IMR-90 (cell line): Measurements from ENCODE around the gene AGAP1. TPM values are rescaled to one million over a fixed set of nuclear protein-coding genes. Genes with fewer than 3 reads are reported as not detected.

Experiments
- ATAC-seq: fragments of 200-7000 bp; cut with Tn5 transposase; 2 replicates; pipeline ENCODE4 v1.9.1; 2020; ENCODE audit warnings: low read depth, mild to moderate bottlenecking, moderate library complexity
- BruUV-seq: library from RNA; stranded (reverse); fragments of 400-500 nt; replicated peaks from 2 replicates; lab custom pipeline; 2021; lab: Mats Ljungman, UMichigan
- CTCF ChIA-PET: fragments of 300-600 bp; formaldehyde crosslinking; extraction: SDS; loops from one replicate; lab custom pipeline; 2021; ENCODE audit warnings: antibody characterized with exemption; lab: Yijun Ruan, JAX
- POLR2A ChIA-PET: fragments of 300-600 bp; sonication (Branson Sonifier 250); formaldehyde crosslinking; loops from one replicate; lab custom pipeline; 2022; ENCODE audit warnings: antibody characterized with exemption; ENCODE audit not compliant: unreplicated experiment; lab: Charles Lee
- DNase-seq: peaks from one replicate; pipeline ENCODE4 v3.0.0; 2013
- H2AFZ ChIP-seq: replicated peaks from 2 replicates; pipeline ENCODE3; 2013; ENCODE audit warnings: low read length, mild to moderate bottlenecking; ENCODE audit not compliant: poor library complexity
- H2AK5ac ChIP-seq: 2 replicates; pipeline ENCODE4 v1.6.1; 2013; ENCODE audit warnings: low read depth, low read length, inconsistent platforms
- H2AK9ac ChIP-seq: replicated peaks from 2 replicates; pipeline ENCODE3; 2013; ENCODE audit warnings: mild to moderate bottlenecking, low read depth, low read length, moderate library complexity; ENCODE audit not compliant: poor library complexity
- H2BK120ac ChIP-seq: 2 replicates; pipeline ENCODE4 v1.6.1; 2013; ENCODE audit warnings: low read depth, low read length, inconsistent platforms
- H2BK15ac ChIP-seq: 3 replicates; pipeline ENCODE4 v1.6.1; 2013; ENCODE audit warnings: low read depth, low read length, inconsistent platforms
- H2BK20ac ChIP-seq: 2 replicates; pipeline ENCODE4 v1.6.1; 2013; ENCODE audit warnings: low read depth, mild to moderate bottlenecking, inconsistent platforms, low read length, moderate library complexity
- H2BK5ac ChIP-seq: 2 replicates; pipeline ENCODE4 v1.6.1; 2013; ENCODE audit warnings: mild to moderate bottlenecking, low read depth, low read length, inconsistent platforms; ENCODE audit not compliant: poor library complexity, severe bottlenecking
- H3K14ac ChIP-seq: replicated peaks from 2 replicates; pipeline ENCODE4 v1.6.1; 2013; ENCODE audit warnings: low read depth, low read length, inconsistent platforms
- H3K18ac ChIP-seq: 2 replicates; pipeline ENCODE4 v1.6.1; 2013; ENCODE audit warnings: low read depth, low read length, control low read depth
- H3K23ac ChIP-seq: 2 replicates; pipeline ENCODE4 v1.6.1; 2013; ENCODE audit warnings: low read depth, low read length, inconsistent platforms
- H3K27ac ChIP-seq: 2 replicates; pipeline ENCODE4 v1.5.1; 2013; ENCODE audit warnings: mild to moderate bottlenecking, control low read depth, low read length; ENCODE audit not compliant: insufficient read depth
- H3K27me3 ChIP-seq: 2 replicates; pipeline ENCODE4 v1.6.1; 2013; ENCODE audit warnings: low read length; ENCODE audit not compliant: control insufficient read depth, insufficient read depth
- H3K36me3 ChIP-seq: 2 replicates; pipeline ENCODE4 v1.6.1; 2013; ENCODE audit warnings: low read length, mixed read lengths; ENCODE audit not compliant: control insufficient read depth, insufficient read depth
- H3K4ac ChIP-seq: 2 replicates; pipeline ENCODE4 v1.6.1; 2013; ENCODE audit warnings: low read depth, low read length, inconsistent platforms
- H3K4me1 ChIP-seq: 2 replicates; pipeline ENCODE4 v1.6.1; 2013; ENCODE audit warnings: low read length, mixed read lengths; ENCODE audit not compliant: control insufficient read depth, insufficient read depth
- H3K4me2 ChIP-seq: 2 replicates; pipeline ENCODE4 v1.6.1; 2013; ENCODE audit warnings: low read depth, mild to moderate bottlenecking, control low read depth, low read length, moderate library complexity
- H3K4me3 ChIP-seq: 2 replicates; pipeline ENCODE4 v1.5.1; 2013; ENCODE audit warnings: low read depth, mild to moderate bottlenecking, control low read depth, low read length, moderate library complexity; ENCODE audit not compliant: insufficient read depth
- H3K56ac ChIP-seq: 2 replicates; pipeline ENCODE4 v1.6.1; 2013; ENCODE audit warnings: low read length, inconsistent platforms; ENCODE audit not compliant: insufficient read depth; ENCODE audit errors: extremely low read depth
- H3K79me1 ChIP-seq, 2 experiments: 2 replicates each; pipeline ENCODE4 v1.6.1; 2013; ENCODE audit warnings: low read length in 2 of 2, inconsistent platforms in 1 of 2, low read depth in 1 of 2
- H3K9ac ChIP-seq: 2 replicates; pipeline ENCODE4 v1.6.1; 2013; ENCODE audit warnings: low read depth, low read length, control low read depth
- H3K9me1 ChIP-seq: 2 replicates; pipeline ENCODE4 v1.6.1; 2013; ENCODE audit warnings: low read length, inconsistent platforms; ENCODE audit not compliant: insufficient read depth
- H3K9me3 ChIP-seq: 2 replicates; pipeline ENCODE4 v1.6.1; 2013; ENCODE audit warnings: low read length; ENCODE audit not compliant: control insufficient read depth, insufficient read depth
- H4K20me1 ChIP-seq: 2 replicates; pipeline ENCODE4 v1.6.1; 2013; ENCODE audit warnings: low read length, inconsistent platforms; ENCODE audit not compliant: insufficient read depth
- H4K5ac ChIP-seq: 2 replicates; pipeline ENCODE4 v1.6.1; 2013; ENCODE audit warnings: mild to moderate bottlenecking, low read depth, low read length, control low read depth
- H4K8ac ChIP-seq, 2 experiments: 2 replicates each; pipeline ENCODE4 v1.6.1; 2013; ENCODE audit warnings: low read depth in 2 of 2, low read length in 2 of 2, control low read depth in 1 of 2, inconsistent platforms in 1 of 2
- H4K91ac ChIP-seq: 2 replicates; pipeline ENCODE4 v1.6.1; 2013; ENCODE audit warnings: low read depth, low read length, inconsistent platforms; ENCODE audit not compliant: insufficient read depth
- BHLHE40 ChIP-seq: fragments of 150-350 bp; IDR thresholded peaks from 2 replicates; pipeline ENCODE4 v1.6.1; 2016; ENCODE audit warnings: mild to moderate bottlenecking, low read depth, low read length
- CEBPB ChIP-seq: IDR thresholded peaks from 2 replicates; pipeline ENCODE4 v1.6.1; 2012; ENCODE audit warnings: low read depth, low read length, improper control_type of control experiment
- CHD1 ChIP-seq: IDR thresholded peaks from 2 replicates; pipeline ENCODE4 v1.6.1; 2012; ENCODE audit warnings: low read depth, low read length, improper control_type of control experiment
- ELK1 ChIP-seq: fragments of 150-350 bp; IDR thresholded peaks from 2 replicates; pipeline ENCODE4 v1.6.1; 2016; ENCODE audit warnings: low read depth, mild to moderate bottlenecking, low read length, moderate library complexity, borderline replicate concordance
- FOS ChIP-seq: fragments of 150-350 bp; IDR thresholded peaks from 2 replicates; pipeline ENCODE4 v1.6.1; 2016; ENCODE audit warnings: low read depth, low read length
- MAFK ChIP-seq: IDR thresholded peaks from 2 replicates; pipeline ENCODE4 v1.6.1; 2012; ENCODE audit warnings: low read depth, low read length, improper control_type of control experiment
- MAZ ChIP-seq: IDR thresholded peaks from 2 replicates; pipeline ENCODE4 v1.6.1; 2012; ENCODE audit warnings: low read depth, mild to moderate bottlenecking, low read length, improper control_type of control experiment, moderate library complexity, borderline replicate concordance
- MXI1 ChIP-seq: IDR thresholded peaks from 2 replicates; pipeline ENCODE4 v1.6.1; 2012; ENCODE audit warnings: low read depth, mild to moderate bottlenecking, low read length, moderate library complexity, borderline replicate concordance
- NFE2L2 ChIP-seq: fragments of 150-350 bp; IDR thresholded peaks from 2 replicates; pipeline ENCODE4 v1.6.1; 2016; ENCODE audit warnings: low read depth, mild to moderate bottlenecking, low read length
- POLR2A ChIP-seq: IDR thresholded peaks from 2 replicates; pipeline ENCODE4 v1.6.1; 2012; ENCODE audit warnings: mild to moderate bottlenecking, low read depth, low read length
- RAD21 ChIP-seq: IDR thresholded peaks from 2 replicates; pipeline ENCODE4 v1.6.1; 2012; ENCODE audit warnings: low read length, improper control_type of control experiment
- RCOR1 ChIP-seq: IDR thresholded peaks from 2 replicates; pipeline ENCODE4 v1.6.1; 2012; ENCODE audit warnings: mild to moderate bottlenecking, low read length, improper control_type of control experiment; ENCODE audit not compliant: insufficient replicate concordance
- RFX5 ChIP-seq: IDR thresholded peaks from 2 replicates; pipeline ENCODE4 v1.8.0; 2012; ENCODE audit warnings: low read depth, mild to moderate bottlenecking, low read length, moderate library complexity
- SMC3 ChIP-seq: fragments of 150-350 bp; IDR thresholded peaks from 2 replicates; pipeline ENCODE4 v1.6.1; 2016; ENCODE audit warnings: low read depth, mild to moderate bottlenecking, antibody characterized with exemption, low read length, moderate library complexity
- WGBS, 2 experiments: methylation state at CpG; one replicate each; pipeline versions ENCODE4 v1.1.5 to v1.1.7; 2013; ENCODE audit warnings: missing lambda C conversion rate in 2 of 2; ENCODE audit not compliant: insufficient read length in 1 of 2; ENCODE audit errors: extremely low coverage in 2 of 2; 5-methylcytosine and 5-hydroxymethylcytosine counted together
- dilution Hi-C: fragments of 300-500 bp; cut with HindIII; formaldehyde crosslinking; loops from one replicate; pipeline ENCODE4 v1.14.3; 2018; ENCODE audit warnings: low sequenced_read_pairs; ENCODE audit not compliant: unreplicated experiment
- in situ Hi-C: fragments of 300-500 bp; cut with MboI; formaldehyde crosslinking; loops from 3 replicates; pipeline ENCODE4 v1.14.3; 2019; ENCODE audit warnings: low sequenced_read_pairs, inconsistent platforms, mixed read lengths
- intact Hi-C: fragments of 100-400 bp; cut with micrococcal nuclease; formaldehyde crosslinking; loops from 2 replicates; pipeline ENCODE4 v1.10.0; 2022
- polyA plus RNA-seq, 3 experiments: library from polyadenylated mRNA; depleted of rRNA; stranded (reverse); fragments of >200 nt; gene quantifications; 2 replicates each; pipeline ENCODE4 v1.2.3, GENCODE V29; 2012; ENCODE audit warnings: low replicate concordance in 1 of 3
- total RNA-seq: library from RNA; depleted of rRNA; stranded (reverse); fragments of >200 nt; gene quantifications from 2 replicates; pipeline ENCODE4 v1.2.3, GENCODE V29; 2012
- TF ChIP-seq, protein P1 (sequence below): fragments of 150-350 bp; IDR thresholded peaks from 2 replicates; pipeline ENCODE4 v1.6.1; 2017; ENCODE audit warnings: mild to moderate bottlenecking, antibody characterized with exemption, low read length, low read depth
- TF ChIP-seq, protein P2 (sequence below): conservative IDR thresholded peaks from 2 replicates; pipeline ENCODE4 v1.5.1; 2012; ENCODE audit warnings: mild to moderate bottlenecking, low read depth, low read length, improper control_type of control experiment

AGAP1 gene
- total and polyA plus RNA-seq, 2 of the 4 experiments (the other 2 are of a cell fraction) = 15.1 to 16.4 TPM

- no peak for DNase-seq
- no peak overlapping the region for H2BK5ac ChIP-seq
Measured at GRCh38 chr2:235695602-235695895, 201.7 kb downstream of the AGAP1 start.

More at GRCh38 chr2:235695602-235695895, 201.7 kb downstream of the AGAP1 start:
- Histone ChIP-seq H3K18ac (no peak overlapping the region), H3K56ac (no peak overlapping the region), H2BK15ac (no peak overlapping the region), H3K27me3 (no peaks in the 10 kb centered on the region), H3K27ac (no peak overlapping the region), H4K91ac (no peak overlapping the region), H4K5ac (no peak overlapping the region), H3K9me1 (no peaks in the 10 kb centered on the region; the same call in 1 of the 2 replicates), H3K79me1 (peaks cover 17 to 62% of the 10 kb centered on the region in 2 experiments), H2BK20ac (no peak overlapping the region), H3K14ac (no peak overlapping the region), H3K4me1 (peaks cover 6% of the 10 kb centered on the region; the same call in 1 of the 2 replicates), H3K4ac (no peak overlapping the region), H3K9ac (no peak overlapping the region), H3K4me2 (no peak overlapping the region), H3K9me3 (no peaks in the 10 kb centered on the region), H2BK120ac (no peak overlapping the region), H4K20me1 (peaks cover 75% of the 10 kb centered on the region), H3K23ac (no peak overlapping the region), H2AK5ac (no peak overlapping the region), H2AK9ac (no peak overlapping the region), H4K8ac (no peak overlapping the region), H3K4me3 (no peak overlapping the region), H3K36me3 (no peaks in the 10 kb centered on the region), H2AFZ (no peak overlapping the region)
- ChIA-PET POLR2A (no interaction called here), CTCF (no interaction called here)
- dilution Hi-C loops = no loop called here
- TF ChIP-seq, protein P1, sequence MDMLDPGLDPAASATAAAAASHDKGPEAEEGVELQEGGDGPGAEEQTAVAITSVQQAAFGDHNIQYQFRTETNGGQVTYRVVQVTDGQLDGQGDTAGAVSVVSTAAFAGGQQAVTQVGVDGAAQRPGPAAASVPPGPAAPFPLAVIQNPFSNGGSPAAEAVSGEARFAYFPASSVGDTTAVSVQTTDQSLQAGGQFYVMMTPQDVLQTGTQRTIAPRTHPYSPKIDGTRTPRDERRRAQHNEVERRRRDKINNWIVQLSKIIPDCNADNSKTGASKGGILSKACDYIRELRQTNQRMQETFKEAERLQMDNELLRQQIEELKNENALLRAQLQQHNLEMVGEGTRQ = no peak
- no peak for TF ChIP-seq NFE2L2
- TF ChIP-seq ELK1 = no peak
- no peak for TF ChIP-seq RCOR1
- no peak for TF ChIP-seq POLR2A
- no peak for TF ChIP-seq CEBPB
- TF ChIP-seq FOS = no peak
- no peak for TF ChIP-seq SMC3
- no peak for TF ChIP-seq MAZ
- no peak for TF ChIP-seq RFX5
- TF ChIP-seq, protein P2, sequence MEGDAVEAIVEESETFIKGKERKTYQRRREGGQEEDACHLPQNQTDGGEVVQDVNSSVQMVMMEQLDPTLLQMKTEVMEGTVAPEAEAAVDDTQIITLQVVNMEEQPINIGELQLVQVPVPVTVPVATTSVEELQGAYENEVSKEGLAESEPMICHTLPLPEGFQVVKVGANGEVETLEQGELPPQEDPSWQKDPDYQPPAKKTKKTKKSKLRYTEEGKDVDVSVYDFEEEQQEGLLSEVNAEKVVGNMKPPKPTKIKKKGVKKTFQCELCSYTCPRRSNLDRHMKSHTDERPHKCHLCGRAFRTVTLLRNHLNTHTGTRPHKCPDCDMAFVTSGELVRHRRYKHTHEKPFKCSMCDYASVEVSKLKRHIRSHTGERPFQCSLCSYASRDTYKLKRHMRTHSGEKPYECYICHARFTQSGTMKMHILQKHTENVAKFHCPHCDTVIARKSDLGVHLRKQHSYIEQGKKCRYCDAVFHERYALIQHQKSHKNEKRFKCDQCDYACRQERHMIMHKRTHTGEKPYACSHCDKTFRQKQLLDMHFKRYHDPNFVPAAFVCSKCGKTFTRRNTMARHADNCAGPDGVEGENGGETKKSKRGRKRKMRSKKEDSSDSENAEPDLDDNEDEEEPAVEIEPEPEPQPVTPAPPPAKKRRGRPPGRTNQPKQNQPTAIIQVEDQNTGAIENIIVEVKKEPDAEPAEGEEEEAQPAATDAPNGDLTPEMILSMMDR = no peak
- TF ChIP-seq BHLHE40 = no peak
- TF ChIP-seq MAFK = no peak
- TF ChIP-seq CHD1 = no peak
- no peak for TF ChIP-seq RAD21
- TF ChIP-seq MXI1 = no peak
- ATAC-seq = no peak
- no TSS peak for BruUV-seq
- intact Hi-C loops = no loop called here
- in situ Hi-C loops = no loop called here
- WGBS, 2 experiments = 100% methylated on average over 1 of the region's 3 CpGs; no CpG with 5 or more reads in 1 of the 2 experiments
